HepG2 (cell line): ENCODE measurements around the gene TYMP. TPM values are rescaled to one million over a fixed set of nuclear protein-coding genes. Genes with fewer than 3 reads are reported as not detected.
A peak's percentile ranks its signal among the peaks of the same experiment; 100 is the strongest.

Source experiments
- BCL3 ChIP-seq: sonication (generic); formaldehyde crosslinking; IDR thresholded peaks from 2 replicates; pipeline ENCODE4 v1.5.1; 2020; ENCODE audit warnings: mild to moderate bottlenecking, missing genetic modification reagents, moderate library complexity
- BORCS8-MEF2B ChIP-seq: sonication (generic); formaldehyde crosslinking; IDR thresholded peaks from 2 replicates; pipeline ENCODE4 v1.8.0; 2022; ENCODE audit warnings: mild to moderate bottlenecking, missing genetic modification reagents
- FOXC1 ChIP-seq: sonication (generic); formaldehyde crosslinking; IDR thresholded peaks from 2 replicates; pipeline ENCODE4 v1.8.0; 2022; ENCODE audit warnings: mild to moderate bottlenecking, missing genetic modification reagents, borderline replicate concordance
- FOXO1 ChIP-seq: sonication (generic); formaldehyde crosslinking; IDR thresholded peaks from 2 replicates; pipeline ENCODE4 v1.4.0; 2020; ENCODE audit warnings: missing genetic modification reagents
- HMG20A ChIP-seq: IDR thresholded peaks from 2 replicates; pipeline ENCODE4 v1.6.1; 2016; ENCODE audit warnings: borderline replicate concordance
- KAT7 ChIP-seq: IDR thresholded peaks from 2 replicates; pipeline ENCODE4 v1.6.1; 2018; ENCODE audit warnings: borderline replicate concordance, missing compliant biosample characterization
- MAF1 ChIP-seq: sonication (generic); formaldehyde crosslinking; IDR thresholded peaks from 2 replicates; pipeline ENCODE4 v1.5.0; 2020; ENCODE audit warnings: missing genetic modification reagents, borderline replicate concordance
- MAFF ChIP-seq: IDR thresholded peaks from 2 replicates; pipeline ENCODE4 v1.6.1; 2011; ENCODE audit warnings: low read depth, low read length, improper control_type of control experiment
- MED8 ChIP-seq: sonication (generic); formaldehyde crosslinking; IDR thresholded peaks from 2 replicates; pipeline ENCODE4 v1.8.1; 2023; ENCODE audit warnings: mild to moderate bottlenecking, missing genetic modification reagents; ENCODE audit not compliant: insufficient replicate concordance
- MYPOP ChIP-seq: sonication (generic); formaldehyde crosslinking; IDR thresholded peaks from 2 replicates; pipeline ENCODE4 v1.8.1; 2023; ENCODE audit warnings: mild to moderate bottlenecking, moderate library complexity, missing genetic modification reagents
- NR2F6 ChIP-seq, 2 experiments: IDR thresholded peaks; 2 replicates each; pipeline ENCODE4 v1.6.1; 2016; ENCODE audit warnings: antibody characterized with exemption in 1 of 2, mild to moderate bottlenecking in 1 of 2
- PAF1 ChIP-seq: IDR thresholded peaks from 2 replicates; pipeline ENCODE4 v1.6.1; 2016; ENCODE audit warnings: missing genetic modification reagents, missing compliant biosample characterization
- RELA ChIP-seq: sonication (generic); formaldehyde crosslinking; IDR thresholded peaks from 2 replicates; pipeline ENCODE4 v1.4.0; 2020; ENCODE audit warnings: missing genetic modification reagents
- SMAD9 ChIP-seq: sonication (generic); formaldehyde crosslinking; IDR thresholded peaks from 2 replicates; pipeline ENCODE4 v1.5.1; 2020; ENCODE audit warnings: mild to moderate bottlenecking, missing genetic modification reagents
- SNAPC5 ChIP-seq: sonication (generic); formaldehyde crosslinking; IDR thresholded peaks from 2 replicates; pipeline ENCODE4 v1.8.1; 2023; ENCODE audit warnings: mild to moderate bottlenecking, missing genetic modification reagents, borderline replicate concordance
- SNRNP70 ChIP-seq: fragments of 200-400 bp; formaldehyde crosslinking; IDR thresholded peaks from 2 replicates; pipeline ENCODE4 v1.6.1; 2017; ENCODE audit warnings: mild to moderate bottlenecking, low read depth, low read length, moderate library complexity
- SRSF1 ChIP-seq: fragments of 200-400 bp; formaldehyde crosslinking; optimal IDR thresholded peaks from 2 replicates; pipeline ENCODE3; 2017; ENCODE audit warnings: mild to moderate bottlenecking, low read depth, low read length, moderate library complexity
- TEF ChIP-seq: sonication (generic); formaldehyde crosslinking; IDR thresholded peaks from 2 replicates; pipeline ENCODE4 v1.5.0; 2020; ENCODE audit warnings: missing genetic modification reagents
- ZFP36L1 ChIP-seq: sonication (generic); formaldehyde crosslinking; IDR thresholded peaks from 2 replicates; pipeline ENCODE4 v1.8.0; 2022; ENCODE audit warnings: mild to moderate bottlenecking, missing genetic modification reagents, moderate library complexity
- ZNF232 ChIP-seq: sonication (generic); formaldehyde crosslinking; IDR thresholded peaks from 2 replicates; pipeline ENCODE4 v1.4.0; 2020; ENCODE audit warnings: missing genetic modification reagents, borderline replicate concordance
- ZNF335 ChIP-seq: sonication (generic); formaldehyde crosslinking; IDR thresholded peaks from 2 replicates; pipeline ENCODE4 v1.4.0; 2020; ENCODE audit warnings: missing genetic modification reagents
- ZNF775 ChIP-seq: sonication (generic); formaldehyde crosslinking; IDR thresholded peaks from 2 replicates; pipeline ENCODE4 v1.4.0; 2020; ENCODE audit warnings: missing genetic modification reagents, mild to moderate bottlenecking, moderate library complexity, borderline replicate concordance
- ZNF878 ChIP-seq: sonication (generic); formaldehyde crosslinking; IDR thresholded peaks from 2 replicates; pipeline ENCODE4 v1.8.1; 2023; ENCODE audit warnings: mild to moderate bottlenecking, missing genetic modification reagents, moderate library complexity
- polyA plus RNA-seq, 8 experiments: library from polyadenylated mRNA; depleted of rRNA in 3 of 8; stranded (reverse) in 7 of 8; unstranded in 1 of 8; fragments of >200 nt; fragmentation: Illumina TruSeq in 4 of 8; extraction: Trizol in 4 of 8; gene quantifications; 2 replicates each; pipeline versions ENCODE4 v1.2.1 to v1.2.3, GENCODE V29; 2011 to 2016; ENCODE audit warnings: low read depth in 4 of 8, missing spikeins in 1 of 8, mixed read lengths in 1 of 8; ENCODE audit not compliant: insufficient read depth in 1 of 8
- total RNA-seq, 5 experiments: library from RNA; depleted of rRNA; stranded (reverse); fragments of >200 nt; fragmentation: Illumina TruSeq; extraction: Trizol; gene quantifications; 2 replicates each; pipeline ENCODE4 v1.2.3, GENCODE V29; 2016; ENCODE audit warnings: low read depth in 1 of 5
- TF ChIP-seq, protein P1 (sequence below): fragments of 450-650 bp; IDR thresholded peaks from 2 replicates; pipeline ENCODE4 v1.6.1; 2017; ENCODE audit warnings: mild to moderate bottlenecking

The TYMP gene
- total and polyA plus RNA-seq, 2 of the 13 experiments (the other 11 are each of a cell fraction or from before 2014, with no cell fraction given): 3.9 to 4.3 TPM

GRCh38 chr22:50507991-50508884 lies 21.6 kb downstream of the TYMP start, which contains the start of gene NCAPH2 (continued):
- TF ChIP-seq SNAPC5 (CRISPR knock-in tag) (no peak), HMG20A (CRISPR knock-in tag) (no peak), SNRNP70 (no peak), ZNF232 (CRISPR knock-in tag) (peak; percentile 84; the same call in 1 of the 2 replicates), ZNF878 (CRISPR knock-in tag) (no peak), ZNF775 (CRISPR knock-in tag) (no peak), KAT7 (CRISPR knock-in tag) (no peak), BCL3 (CRISPR knock-in tag) (no peak), BORCS8-MEF2B (CRISPR knock-in tag) (peak; percentile 77; the same call in 1 of the 2 replicates), PAF1 (CRISPR knock-in tag) (no peak), MYPOP (no peak), NR2F6 (IDR thresholded peaks at IDR 0.05) (no peak), NR2F6 (CRISPR knock-in tag; IDR thresholded peaks at IDR 0.05) (0 out of 2 replicates have a peak, but pooled peaks have one; percentile 11), RELA (CRISPR knock-in tag) (0 out of 2 replicates have a peak, but pooled peaks have one; percentile 20), TEF (CRISPR knock-in tag) (no peak), MAF1 (CRISPR knock-in tag) (no peak), ZNF335 (no peak), MED8 (CRISPR knock-in tag) (peak; percentile 60), SRSF1 (peak; percentile 35), MAFF (no peak), FOXO1 (CRISPR knock-in tag) (peak; percentile 33), FOXC1 (peak; percentile 80; the same call in 1 of the 2 replicates), SMAD9 (no peak), ZFP36L1 (CRISPR knock-in tag) (no peak)
- TF ChIP-seq, protein P1, sequence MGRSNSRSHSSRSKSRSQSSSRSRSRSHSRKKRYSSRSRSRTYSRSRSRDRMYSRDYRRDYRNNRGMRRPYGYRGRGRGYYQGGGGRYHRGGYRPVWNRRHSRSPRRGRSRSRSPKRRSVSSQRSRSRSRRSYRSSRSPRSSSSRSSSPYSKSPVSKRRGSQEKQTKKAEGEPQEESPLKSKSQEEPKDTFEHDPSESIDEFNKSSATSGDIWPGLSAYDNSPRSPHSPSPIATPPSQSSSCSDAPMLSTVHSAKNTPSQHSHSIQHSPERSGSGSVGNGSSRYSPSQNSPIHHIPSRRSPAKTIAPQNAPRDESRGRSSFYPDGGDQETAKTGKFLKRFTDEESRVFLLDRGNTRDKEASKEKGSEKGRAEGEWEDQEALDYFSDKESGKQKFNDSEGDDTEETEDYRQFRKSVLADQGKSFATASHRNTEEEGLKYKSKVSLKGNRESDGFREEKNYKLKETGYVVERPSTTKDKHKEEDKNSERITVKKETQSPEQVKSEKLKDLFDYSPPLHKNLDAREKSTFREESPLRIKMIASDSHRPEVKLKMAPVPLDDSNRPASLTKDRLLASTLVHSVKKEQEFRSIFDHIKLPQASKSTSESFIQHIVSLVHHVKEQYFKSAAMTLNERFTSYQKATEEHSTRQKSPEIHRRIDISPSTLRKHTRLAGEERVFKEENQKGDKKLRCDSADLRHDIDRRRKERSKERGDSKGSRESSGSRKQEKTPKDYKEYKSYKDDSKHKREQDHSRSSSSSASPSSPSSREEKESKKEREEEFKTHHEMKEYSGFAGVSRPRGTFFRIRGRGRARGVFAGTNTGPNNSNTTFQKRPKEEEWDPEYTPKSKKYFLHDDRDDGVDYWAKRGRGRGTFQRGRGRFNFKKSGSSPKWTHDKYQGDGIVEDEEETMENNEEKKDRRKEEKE: no peak
